Activated CD8-positive, alpha-beta memory T cell treated with anti-CD3 and anti-CD28 coated beads, Interleukin-2, amount 50 U/mL, for 24 hours (primary cell): ENCODE measurements around the gene ZSCAN10.
"Not testable (repeated sequence)": the region's sequence is repeated elsewhere in the genome, so short reads cannot be mapped to it uniquely, and the experiment has no call there.

ENCODE experiments used
- DNase-seq: peaks from one replicate; pipeline ENCODE4 v3.0.0-alpha.2; 2020; ENCODE audit errors: extremely low read depth

The ZSCAN10 gene

DNA sequence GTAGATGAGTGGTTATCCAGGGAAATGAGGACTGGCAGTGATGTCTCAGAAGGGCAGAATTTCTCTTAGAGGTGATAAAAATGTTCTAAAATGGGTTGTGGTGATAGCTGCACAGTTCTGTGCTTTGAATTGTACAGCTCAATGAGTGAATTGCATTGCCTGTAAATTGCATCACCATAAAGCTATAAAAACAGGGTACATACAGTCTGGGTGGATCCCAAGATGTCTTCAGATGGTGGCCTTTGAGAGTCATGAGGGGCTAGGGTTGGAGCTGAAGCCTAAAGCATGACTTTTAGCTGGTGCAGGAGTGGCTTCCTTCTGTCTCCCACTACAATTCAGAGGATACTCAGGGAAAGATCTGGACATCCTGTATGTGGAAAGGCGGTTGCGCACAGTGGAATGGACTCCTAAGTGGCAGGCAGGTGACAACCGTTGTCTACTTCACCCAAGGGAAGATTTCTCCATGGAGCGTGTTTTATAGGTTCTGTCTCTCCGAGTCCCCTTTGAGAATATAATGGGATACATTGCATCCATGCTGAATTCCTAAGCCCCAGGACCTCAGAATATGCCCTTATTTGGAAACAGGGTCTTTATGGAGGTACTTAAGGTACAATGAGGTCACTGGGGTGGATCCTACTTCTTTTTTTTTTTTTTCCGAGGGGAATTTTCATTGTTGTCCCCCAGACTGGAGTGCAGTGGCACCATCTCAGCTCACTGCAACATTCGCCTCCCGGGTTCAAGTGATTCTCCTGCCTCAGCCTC lies 35.3 kb downstream of the ZSCAN10 start:
- no peak for DNase-seq

DNA sequence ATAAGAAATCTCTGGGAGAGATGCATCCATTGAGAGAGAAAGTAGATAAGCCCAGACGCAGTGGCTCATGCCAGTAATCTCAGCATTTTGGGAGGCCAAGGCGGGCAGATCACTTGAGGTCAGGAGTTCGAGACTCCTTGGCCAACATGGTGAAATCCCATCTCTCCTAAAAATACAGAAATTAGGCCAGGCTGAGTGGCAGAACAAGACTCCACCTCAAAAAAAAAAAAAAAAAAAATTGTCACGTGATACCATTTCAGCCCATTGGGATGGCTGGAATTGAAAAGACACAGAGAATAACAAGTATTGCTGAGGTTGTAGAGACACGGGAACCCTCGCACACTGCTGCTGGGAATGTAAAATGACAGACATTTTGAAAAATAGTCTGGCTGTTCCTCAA lies 36.5 kb downstream of the ZSCAN10 start:
- no peak for DNase-seq

DNA sequence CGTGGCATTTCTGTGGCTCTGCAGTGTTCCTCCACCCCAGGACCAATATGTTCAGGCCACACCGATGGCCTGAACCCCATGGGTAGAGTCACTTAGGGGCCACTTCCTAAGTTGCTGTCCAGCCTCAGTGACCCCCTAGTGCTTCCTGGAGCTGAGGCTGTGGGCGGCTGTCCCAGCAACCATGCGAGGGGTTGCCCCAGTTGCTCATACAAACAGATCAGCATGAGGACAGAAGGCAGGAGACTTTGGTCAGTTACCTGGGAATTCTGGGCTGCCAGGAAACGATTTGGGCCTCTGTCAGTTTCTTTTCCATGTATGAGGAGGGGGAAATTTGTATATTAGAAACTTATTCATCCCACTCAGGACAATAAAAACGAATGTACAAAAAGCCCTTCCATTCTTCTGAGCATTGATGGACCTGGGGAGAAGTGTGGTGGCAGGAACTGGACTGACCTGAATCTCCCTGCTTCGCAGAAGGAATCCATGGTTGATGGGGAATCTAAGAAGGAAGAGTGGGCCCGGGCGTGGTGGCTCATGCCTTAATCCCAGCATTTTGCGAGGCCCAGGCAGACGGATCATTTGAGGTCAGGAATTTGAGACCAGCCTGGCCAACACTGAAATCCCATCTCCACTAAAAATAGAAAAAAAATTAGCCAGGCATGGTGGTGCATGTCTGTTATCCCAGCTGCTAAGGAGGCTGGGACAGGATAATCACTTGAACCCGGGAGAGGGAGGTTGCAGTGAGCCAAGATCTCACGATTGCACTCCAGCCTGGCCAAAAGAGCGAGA lies 38.6 kb downstream of the ZSCAN10 start:
- DNase-seq = no peak

DNA sequence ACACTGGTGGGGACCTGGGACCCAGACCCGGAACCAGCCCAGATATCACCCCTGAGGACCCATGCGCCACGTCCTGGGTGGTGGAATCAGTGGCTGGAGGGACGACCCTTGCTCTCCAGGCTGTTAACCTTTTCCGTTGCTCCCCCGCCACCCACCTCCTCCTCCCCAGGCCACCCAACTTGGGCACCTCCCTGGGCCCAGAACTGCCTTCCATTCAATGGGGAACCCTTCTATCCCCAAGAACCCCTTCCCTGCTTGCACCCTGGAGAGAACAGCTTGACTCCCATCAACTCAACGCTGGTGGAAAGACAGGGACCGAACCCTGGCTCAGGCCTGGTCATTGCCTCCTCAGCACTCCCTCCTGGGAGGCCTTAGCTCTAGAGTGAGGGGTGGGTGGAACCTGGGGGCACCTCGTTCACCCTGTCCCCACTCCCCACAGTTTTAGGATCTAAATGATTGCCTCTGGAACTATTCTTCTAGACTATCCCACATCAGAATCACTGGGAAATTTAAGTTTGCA lies 39.3 kb downstream of the ZSCAN10 start:
- DNase-seq = no peak

DNA sequence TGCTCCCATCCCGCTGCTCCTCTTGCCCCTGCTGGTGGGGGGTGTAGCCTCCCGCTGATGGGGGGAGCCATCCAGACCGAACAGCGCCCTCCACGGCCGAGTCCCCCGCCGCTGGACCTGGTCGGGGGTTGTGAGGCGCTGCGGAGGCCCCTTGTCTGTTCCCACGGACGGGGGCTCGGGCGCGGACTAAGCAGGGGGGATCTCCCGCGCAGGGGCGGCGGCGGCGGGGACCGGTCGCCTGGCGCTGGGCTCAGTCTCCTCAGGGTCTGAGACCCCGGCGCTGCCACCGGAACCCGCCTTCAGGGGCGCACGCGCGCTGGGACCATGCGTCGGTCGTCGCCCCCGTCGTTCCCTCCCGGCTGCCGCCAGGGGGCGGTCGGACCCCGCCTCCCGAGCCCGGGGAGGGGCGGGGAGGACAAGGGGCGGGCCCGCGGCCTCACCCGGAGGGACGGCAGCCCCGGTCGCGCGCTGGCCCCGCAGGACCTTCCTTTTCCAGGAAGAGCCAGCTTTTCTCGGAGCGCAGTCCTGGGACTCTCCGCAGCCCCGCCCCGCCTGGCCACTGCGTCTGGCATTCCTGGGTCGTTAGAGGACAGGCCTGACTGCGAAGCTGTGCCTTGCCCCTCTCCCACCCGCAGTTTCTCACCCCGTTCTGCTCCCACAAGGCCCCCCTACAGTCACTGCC lies 39.9 kb downstream of the ZSCAN10 start:
- DNase-seq = peak; percentile 49

DNA sequence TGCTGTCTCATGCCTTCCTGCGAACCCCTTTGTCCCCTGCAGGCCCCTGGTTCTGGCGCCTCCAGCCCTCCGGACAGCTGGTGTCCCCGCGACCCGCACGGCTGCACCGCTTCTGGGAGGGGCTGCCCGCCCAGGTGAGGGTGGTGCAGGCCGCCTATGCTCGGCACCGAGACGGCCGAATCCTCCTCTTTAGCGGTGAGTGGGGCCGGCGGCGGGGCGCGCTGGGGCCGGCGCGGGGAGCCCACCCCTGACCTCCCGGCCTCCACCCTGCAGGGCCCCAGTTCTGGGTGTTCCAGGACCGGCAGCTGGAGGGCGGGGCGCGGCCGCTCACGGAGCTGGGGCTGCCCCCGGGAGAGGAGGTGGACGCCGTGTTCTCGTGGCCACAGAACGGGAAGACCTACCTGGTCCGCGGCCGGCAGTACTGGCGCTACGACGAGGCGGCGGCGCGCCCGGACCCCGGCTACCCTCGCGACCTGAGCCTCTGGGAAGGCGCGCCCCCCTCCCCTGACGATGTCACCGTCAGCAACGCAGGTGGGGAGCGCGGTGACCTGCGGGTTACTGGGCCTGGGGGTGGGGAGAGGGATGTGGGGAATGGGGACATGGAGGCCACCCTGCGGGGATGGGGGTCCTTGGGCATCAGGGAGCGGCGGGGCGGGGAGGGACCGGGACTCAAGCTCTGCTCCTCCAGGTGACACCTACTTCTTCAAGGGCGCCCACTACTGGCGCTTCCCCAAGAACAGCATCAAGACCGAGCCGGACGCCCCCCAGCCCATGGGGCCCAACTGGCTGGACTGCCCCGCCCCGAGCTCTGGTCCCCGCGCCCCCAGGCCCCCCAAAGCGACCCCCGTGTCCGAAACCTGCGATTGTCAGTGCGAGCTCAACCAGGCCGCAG lies 40.7 kb downstream of the ZSCAN10 start:
- DNase-seq = no peak

DNA sequence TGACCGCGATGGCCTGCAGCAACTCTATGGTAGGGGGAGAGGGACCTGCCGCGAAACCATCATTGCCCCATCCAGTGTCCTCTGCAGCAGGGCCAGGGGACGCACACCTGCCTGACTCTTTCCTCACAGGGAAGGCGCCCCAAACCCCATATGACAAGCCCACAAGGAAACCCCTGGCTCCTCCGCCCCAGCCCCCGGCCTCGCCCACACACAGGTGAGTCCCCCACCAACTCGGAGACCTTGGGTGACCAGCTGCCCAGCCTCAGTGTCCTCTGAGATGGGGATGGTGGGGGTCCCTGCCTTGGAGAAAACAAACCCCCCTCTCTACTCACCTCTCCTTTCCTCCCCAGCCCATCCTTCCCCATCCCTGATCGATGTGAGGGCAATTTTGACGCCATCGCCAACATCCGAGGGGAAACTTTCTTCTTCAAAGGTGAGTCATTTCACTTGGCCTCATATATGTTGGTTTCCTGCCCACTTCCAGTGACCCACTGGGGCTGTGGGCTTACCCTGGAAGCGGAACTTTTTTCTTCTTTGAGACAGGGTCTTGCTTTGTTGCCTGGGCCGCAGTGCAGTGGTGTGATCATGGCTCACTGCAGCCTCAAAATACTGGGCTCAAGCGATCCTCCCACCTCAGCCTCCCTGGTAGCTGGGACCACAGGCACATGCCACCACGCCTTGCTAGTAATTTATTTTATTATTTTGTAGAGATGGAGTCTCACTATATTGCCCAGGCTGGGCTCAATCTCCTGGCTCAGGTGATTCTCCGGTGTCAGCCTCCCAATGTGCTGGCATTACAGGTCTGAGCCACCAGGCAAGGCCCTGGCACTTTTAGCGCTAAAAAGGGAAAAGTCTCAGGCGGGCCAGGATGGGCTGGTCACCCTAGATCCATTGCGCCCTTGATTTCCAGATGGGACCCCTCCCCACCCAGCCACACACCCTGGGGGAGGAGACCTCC lies 41.6 kb downstream of the ZSCAN10 start:
- DNase-seq = no peak

DNA sequence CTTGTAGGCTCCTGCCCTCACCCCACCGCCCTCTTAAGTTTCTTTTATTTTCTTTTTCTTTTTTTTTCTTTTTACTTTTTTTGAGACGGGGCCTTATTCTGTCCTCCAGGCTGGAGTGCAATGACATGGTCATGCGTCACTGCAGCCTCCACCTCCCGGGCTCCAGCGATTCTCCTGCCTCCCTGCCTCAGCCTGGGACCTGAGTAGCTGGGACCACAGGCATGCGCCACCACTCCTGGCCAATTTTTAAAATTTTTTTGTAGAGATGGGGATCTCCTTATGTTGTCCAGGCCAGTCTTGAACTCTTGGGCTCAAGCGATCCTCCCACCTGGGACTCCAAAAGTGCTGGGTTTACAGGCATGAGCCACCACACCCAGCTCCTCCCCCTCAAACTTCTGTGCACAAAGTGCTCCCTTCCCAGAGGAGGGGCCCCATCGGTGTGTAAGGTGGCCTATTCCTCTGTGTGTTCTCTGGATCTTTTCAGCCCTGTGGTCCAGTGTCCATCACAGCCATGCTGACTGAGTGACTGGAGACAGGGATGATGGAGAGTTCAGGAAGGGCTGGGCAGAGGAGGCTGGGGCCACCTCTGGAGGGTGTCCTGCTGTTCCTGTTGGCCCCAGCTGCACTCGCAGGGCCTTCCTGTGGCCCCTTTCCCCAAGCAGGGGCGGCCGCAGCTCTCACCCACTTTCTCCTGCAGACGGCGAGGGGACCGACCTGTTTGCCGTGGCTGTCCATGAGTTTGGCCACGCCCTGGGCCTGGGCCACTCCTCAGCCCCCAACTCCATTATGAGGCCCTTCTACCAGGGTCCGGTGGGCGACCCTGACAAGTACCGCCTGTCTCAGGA lies 42.5 kb downstream of the ZSCAN10 start:
- no peak for DNase-seq

DNA sequence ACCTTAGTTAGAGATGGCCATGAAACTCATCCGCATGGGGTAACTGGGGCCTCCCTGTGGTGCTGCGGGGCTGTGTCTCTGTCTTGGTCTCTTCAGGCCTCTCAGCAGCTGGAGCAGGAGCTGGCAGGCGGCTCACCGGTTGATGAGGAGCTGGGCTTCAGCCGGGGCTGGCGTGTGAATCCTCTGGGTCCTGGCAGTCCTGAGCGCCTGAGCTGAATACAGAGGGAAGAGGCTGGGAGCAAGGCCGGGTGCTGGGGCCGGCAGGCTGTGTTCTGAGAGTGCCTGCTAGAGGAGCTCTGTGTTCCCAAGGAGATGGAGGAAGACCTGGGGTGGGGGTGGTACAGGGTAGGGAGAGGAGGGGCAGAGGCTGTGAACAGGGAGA lies 43.4 kb downstream of the ZSCAN10 start:
- DNase-seq = not testable (repeated sequence)

DNA sequence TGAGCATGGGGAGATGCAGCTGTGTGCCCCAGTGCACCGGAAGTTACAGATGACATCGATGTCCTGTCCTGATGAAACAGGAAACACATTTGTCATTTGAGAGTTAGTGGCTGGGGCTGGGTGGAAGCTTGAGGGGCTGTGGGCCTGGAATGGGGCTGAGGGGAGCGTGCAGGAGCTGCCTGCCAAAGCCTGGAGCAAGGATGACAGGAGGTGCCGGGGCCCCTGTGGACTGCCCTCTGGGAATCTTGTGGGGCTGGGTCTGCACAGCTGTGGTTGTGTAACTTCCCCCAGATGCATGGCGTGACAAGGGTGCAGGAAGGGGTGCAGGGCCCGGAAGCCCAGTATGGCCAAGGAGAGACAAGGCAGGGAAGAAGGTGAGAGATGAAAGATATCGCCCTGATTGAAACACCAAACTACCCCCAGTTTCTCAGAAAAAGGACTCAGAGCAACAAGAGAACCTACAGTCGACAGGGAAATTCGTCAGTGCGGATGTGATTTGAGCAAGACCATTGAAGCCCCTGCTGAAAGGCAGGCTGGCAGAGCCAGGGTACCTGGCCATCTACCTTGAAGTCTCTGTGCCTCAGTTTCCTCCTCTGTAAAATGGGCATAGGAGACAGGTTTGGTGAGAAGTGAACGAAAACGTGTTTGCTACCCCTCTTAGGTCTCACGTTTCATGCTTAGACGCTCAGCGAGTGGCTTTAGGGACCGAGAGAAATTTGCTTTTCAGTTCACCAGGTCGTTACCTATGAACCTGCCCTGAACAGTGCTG lies 43.9 kb downstream of the ZSCAN10 start:
- no peak for DNase-seq

DNA sequence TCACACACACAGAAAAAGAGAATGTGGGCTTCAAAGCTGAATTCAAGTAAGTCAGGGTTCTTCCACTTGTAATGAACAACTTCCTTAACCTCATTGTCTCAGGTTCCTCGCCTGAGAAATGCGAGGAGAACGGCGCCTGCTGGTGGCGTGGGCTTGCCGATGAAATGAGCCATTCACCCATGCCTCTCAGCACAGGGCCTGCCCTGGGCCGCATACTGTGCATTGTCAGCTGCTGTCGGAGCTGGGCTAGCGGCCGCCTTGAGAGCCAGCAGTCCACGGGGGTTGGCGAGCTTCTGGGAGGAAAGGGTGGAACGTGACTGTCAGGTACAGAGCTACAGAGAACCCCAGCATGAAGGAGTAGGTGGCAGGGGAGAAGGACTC lies 45.8 kb downstream of the ZSCAN10 start:
- DNase-seq = not testable (repeated sequence)

DNA sequence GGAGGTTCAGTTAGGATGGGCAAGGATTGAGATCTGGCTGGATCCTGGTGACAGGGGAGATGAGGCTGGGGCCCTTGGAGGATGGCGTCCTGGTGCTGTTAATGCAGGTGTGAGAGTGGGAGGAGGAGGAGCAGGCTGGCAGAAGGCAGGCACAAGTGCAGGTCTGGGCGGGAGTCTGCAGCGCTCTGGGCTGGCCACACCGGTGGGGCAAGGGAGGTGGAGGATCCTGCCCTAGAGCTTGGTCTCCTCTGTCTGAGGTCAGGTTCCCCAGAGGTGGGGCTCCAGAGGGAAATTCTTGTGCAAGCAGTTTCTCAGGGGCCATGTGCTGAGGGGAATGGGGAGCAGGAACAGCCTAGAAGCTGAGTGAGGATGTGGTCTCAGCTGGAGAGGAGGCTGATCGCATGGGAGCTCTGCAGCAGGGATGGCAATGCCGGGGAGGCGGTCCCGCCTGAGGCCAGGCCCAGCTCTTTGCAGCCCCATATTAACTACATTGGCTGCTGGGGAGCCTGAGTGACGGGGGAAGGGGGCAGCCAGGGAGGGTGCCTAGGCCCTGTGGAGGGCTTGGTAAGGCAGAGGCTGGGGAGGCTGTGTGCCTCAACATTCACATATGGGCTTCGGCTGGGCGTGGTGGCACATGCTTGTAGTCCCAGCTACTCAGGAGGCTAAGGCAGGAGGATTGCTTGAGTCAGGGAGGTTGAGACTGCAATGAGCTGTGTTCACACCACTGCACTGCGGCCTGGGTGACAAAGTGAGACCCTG lies 46.3 kb downstream of the ZSCAN10 start:
- not testable (repeated sequence) for DNase-seq

DNA sequence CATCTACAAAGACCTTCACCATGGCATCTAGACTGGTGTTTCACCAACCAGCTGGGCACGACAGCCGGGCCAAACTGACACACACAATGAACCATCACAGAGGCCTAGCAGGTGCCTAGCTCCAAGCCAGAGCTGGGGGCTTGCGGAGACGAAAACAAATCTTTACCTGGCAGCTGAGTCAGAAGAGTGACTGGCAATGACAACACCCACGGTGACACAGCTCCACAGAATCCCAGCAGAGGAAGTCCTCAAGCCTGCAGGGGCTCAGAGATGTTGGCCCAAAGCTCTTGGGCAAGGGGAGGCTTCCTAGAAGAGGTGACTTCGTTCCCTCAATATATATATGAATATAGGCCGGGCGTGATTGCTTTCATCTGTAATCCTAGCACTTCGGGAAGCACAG lies 47.6 kb downstream of the ZSCAN10 start:
- no peak for DNase-seq

DNA sequence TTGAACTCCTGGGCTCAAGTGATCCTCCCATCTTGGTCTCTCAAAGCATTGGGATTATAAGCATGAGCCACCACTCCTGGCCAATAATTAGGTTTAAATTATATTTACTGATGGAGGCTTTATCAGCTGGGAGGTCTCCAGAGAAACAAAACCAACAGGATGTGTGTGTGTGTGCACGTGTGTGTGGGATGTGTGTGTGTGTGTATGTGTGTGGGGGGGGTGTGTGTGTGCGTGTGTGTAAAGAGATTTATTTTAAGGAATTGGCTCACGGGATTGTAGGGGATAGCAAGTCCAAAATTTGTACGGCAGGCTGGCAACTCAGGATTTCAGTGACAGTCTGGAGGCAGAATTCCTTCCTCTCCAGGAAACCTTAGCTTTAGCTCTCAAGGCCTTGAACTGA lies 48.1 kb downstream of the ZSCAN10 start:
- DNase-seq = no peak

DNA sequence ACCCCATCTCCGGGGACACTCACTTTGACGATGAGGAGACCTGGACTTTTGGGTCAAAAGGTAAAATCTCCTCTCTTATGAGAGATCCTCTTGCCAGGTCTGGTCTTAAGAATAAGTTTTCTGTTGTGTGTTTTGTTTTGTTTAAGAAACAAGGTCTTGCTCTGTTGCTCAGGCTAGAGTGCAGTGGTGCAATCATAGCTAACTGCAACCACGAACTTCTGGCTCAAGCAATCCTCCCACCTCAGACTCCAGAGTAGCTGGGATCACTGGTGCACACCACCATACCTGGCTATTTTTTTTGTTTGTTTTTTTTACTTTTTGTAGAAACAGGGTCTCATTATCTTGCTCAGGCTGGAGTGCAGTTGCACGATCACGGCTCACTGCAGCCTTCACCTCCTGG lies 48.6 kb downstream of the ZSCAN10 start:
- DNase-seq = no peak

DNA sequence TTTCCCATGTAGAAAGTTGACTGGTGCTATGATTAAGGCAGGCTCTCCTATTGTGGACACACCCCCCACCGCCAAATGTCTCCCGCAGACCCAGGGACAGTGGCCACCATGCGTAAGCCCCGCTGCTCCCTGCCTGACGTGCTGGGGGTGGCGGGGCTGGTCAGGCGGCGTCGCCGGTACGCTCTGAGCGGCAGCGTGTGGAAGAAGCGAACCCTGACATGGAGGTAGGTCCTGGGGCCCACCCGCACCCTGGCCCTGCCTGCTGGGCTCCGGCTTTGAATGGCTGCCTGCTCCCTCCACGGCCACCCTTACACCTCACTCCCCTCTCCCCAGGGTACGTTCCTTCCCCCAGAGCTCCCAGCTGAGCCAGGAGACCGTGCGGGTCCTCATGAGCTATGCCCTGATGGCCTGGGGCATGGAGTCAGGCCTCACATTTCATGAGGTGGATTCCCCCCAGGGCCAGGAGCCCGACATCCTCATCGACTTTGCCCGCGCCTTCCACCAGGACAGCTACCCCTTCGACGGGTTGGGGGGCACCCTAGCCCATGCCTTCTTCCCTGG lies 49.1 kb downstream of the ZSCAN10 start:
- no peak for DNase-seq

DNA sequence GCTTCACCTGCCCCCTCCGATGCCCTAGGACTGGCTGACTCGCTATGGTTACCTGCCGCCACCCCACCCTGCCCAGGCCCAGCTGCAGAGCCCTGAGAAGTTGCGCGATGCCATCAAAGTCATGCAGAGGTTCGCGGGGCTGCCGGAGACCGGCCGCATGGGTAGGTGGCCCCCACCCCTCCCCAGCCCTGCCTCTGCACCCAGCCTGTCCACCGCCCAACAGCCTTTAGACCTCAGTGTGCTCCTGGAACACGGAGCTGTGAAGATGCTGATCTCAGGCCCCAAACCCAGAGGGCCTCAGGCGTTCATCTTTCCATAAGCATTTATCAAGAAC lies 51.7 kb downstream of the ZSCAN10 start:
- no peak for DNase-seq
